K562 (cell line): Measurements from ENCODE around the gene UGT1A9. TPM values are rescaled to one million over a fixed set of nuclear protein-coding genes. Genes with fewer than 3 reads are reported as not detected.
"Not testable (repeated sequence)": the region's sequence is repeated elsewhere in the genome, so short reads cannot be mapped to it uniquely, and the experiment has no call there.

Source experiments
- ATAC-seq: fragments of 200-7000 bp; cut with Tn5 transposase; 3 replicates; pipeline ENCODE4 v1.9.1; 2020; ENCODE audit warnings: moderate library complexity
- BruUV-seq: library from RNA; stranded (reverse); fragments of 400-500 nt; replicated peaks from 2 replicates; lab custom pipeline; 2021; lab: Mats Ljungman, UMichigan
- CTCF ChIA-PET: fragments of 300-600 bp; formaldehyde crosslinking; extraction: SDS; loops from one replicate; lab custom pipeline; 2021; ENCODE audit warnings: low intra/inter-chr PET ratio; lab: Yijun Ruan, JAX
- POLR2A ChIA-PET: fragments of 300-600, 350-650 bp; sonication (Branson Sonifier 250); formaldehyde crosslinking; extraction: SDS; loops from one replicate; lab custom pipeline; 2021; ENCODE audit warnings: antibody characterized with exemption, inconsistent platforms; lab: Yijun Ruan, JAX
- DNase-seq, 4 experiments: peaks; one replicate each; pipeline versions ENCODE4 v3.0.0 to v3.0.0-alpha.2; 2011 to 2018; ENCODE audit warnings: low spot score in 3 of 4, mixed read lengths in 3 of 4; ENCODE audit errors: extremely low read depth in 1 of 4
- FAIRE-seq: peaks from 2 replicates; lab custom pipeline; 2011; peaks lifted over from hg19 to GRCh38; lab: Jason Lieb, UNC
- H2AFZ ChIP-seq: 2 replicates; pipeline ENCODE4 v1.6.0; 2011; ENCODE audit warnings: low read depth, low read length, control low read depth, inconsistent platforms
- H3K27ac ChIP-seq: fragments of 200-600 bp; 3 replicates; pipeline ENCODE4 v1.8.0; 2011; ENCODE audit warnings: low read depth, mild to moderate bottlenecking, control low read depth, inconsistent platforms, low read length, moderate library complexity, mixed read lengths; ENCODE audit errors: extremely low read depth
- H3K27me3 ChIP-seq, 2 experiments: fragments of 300-600 bp in 1 of 2; 2 replicates in 1 of 2; 3 replicates in 1 of 2; pipeline versions ENCODE4 v1.6.0 to v1.8.0; 2011; ENCODE audit warnings: inconsistent platforms in 2 of 2, low read length in 2 of 2, mild to moderate bottlenecking in 1 of 2, mixed read lengths in 1 of 2, moderate library complexity in 1 of 2; ENCODE audit not compliant: control insufficient read depth in 2 of 2, insufficient read depth in 2 of 2
- H3K36me3 ChIP-seq: fragments of 300-600 bp; 3 replicates; pipeline ENCODE4 v1.8.0; 2011; ENCODE audit warnings: mild to moderate bottlenecking, low read length, inconsistent platforms; ENCODE audit not compliant: control insufficient read depth, insufficient read depth
- H3K4me1 ChIP-seq, 2 experiments: fragments of 200-600 bp in 1 of 2; replicated peaks in 1 of 2; 2 replicates in 1 of 2; 3 replicates in 1 of 2; pipeline versions ENCODE4 v1.5.1 to v1.8.0; 2011; ENCODE audit warnings: inconsistent platforms in 2 of 2, low read length in 2 of 2, mild to moderate bottlenecking in 1 of 2, mixed read lengths in 1 of 2, moderate library complexity in 1 of 2; ENCODE audit not compliant: control insufficient read depth in 2 of 2, insufficient read depth in 2 of 2
- H3K4me2 ChIP-seq: 2 replicates; pipeline ENCODE4 v1.6.1; 2011; ENCODE audit warnings: low read length, control low read depth, inconsistent platforms, mixed read lengths; ENCODE audit not compliant: insufficient read depth
- H3K4me3 ChIP-seq: fragments of 200-600 bp; sonication (generic), shearing (Covaris generic); 2 replicates; pipeline ENCODE4 v1.5.1; 2016; ENCODE audit warnings: control low read depth, inconsistent platforms
- H3K79me2 ChIP-seq: fragments of 200-600 bp; 3 replicates; pipeline ENCODE4 v1.8.0; 2011; ENCODE audit warnings: low read length, inconsistent platforms; ENCODE audit not compliant: control insufficient read depth, insufficient read depth
- H3K9ac ChIP-seq, 2 experiments: 2 replicates each; pipeline versions ENCODE4 v1.6.0 to v1.6.1; 2011; ENCODE audit warnings: low read depth in 2 of 2, low read length in 2 of 2, control low read depth in 1 of 2, inconsistent platforms in 1 of 2, mild to moderate bottlenecking in 1 of 2, mixed read lengths in 1 of 2; ENCODE audit not compliant: insufficient read depth in 1 of 2
- H3K9me1 ChIP-seq: one replicate; pipeline ENCODE4 v1.6.0; 2011; ENCODE audit warnings: inconsistent platforms, mild to moderate bottlenecking, low read length, moderate library complexity; ENCODE audit not compliant: control insufficient read depth, insufficient read depth
- H3K9me3 ChIP-seq: replicated peaks from 2 replicates; pipeline ENCODE4 v1.5.1; 2011; ENCODE audit warnings: low read depth, low read length, inconsistent platforms; ENCODE audit not compliant: control insufficient read depth, insufficient read depth
- H4K20me1 ChIP-seq: replicated peaks from 2 replicates; pipeline ENCODE4 v1.6.1; 2011; ENCODE audit warnings: low read length, inconsistent platforms, mixed read lengths; ENCODE audit not compliant: control insufficient read depth, insufficient read depth
- IRF9 ChIP-seq: fragments of 450-650 bp; IDR thresholded peaks from 2 replicates; pipeline ENCODE4 v1.6.1; 2016; ENCODE audit warnings: missing biosample characterization, missing genetic modification characterization
- MLX ChIP-seq, 2 experiments: fragments of 450-650 bp in 1 of 2; sonication (generic) in 1 of 2; formaldehyde crosslinking; conservative IDR thresholded peaks; 2 replicates each; pipeline versions ENCODE4 v1.4.0 to v1.8.1; 2020 to 2022; ENCODE audit warnings: mild to moderate bottlenecking in 1 of 2, missing genetic modification reagents in 1 of 2
- SMAD1 ChIP-seq: fragments of 150-350 bp; IDR thresholded peaks from 2 replicates; pipeline ENCODE4 v1.6.1; 2014; ENCODE audit warnings: low read length, low read depth; ENCODE audit not compliant: partially characterized antibody
- ZNF184 ChIP-seq: sonication (generic); formaldehyde crosslinking; IDR thresholded peaks from 2 replicates; pipeline ENCODE4 v1.5.0; 2020; ENCODE audit warnings: missing genetic modification reagents
- WGBS: fragments of 100-300 bp; shearing (Covaris generic); methylation state at CpG from one replicate; pipeline ENCODE4 v1.1.6; 2016; ENCODE audit warnings: low coverage, mixed read lengths; ENCODE audit not compliant: insufficient coverage; ENCODE audit errors: missing lambda C conversion rate; 5-methylcytosine and 5-hydroxymethylcytosine counted together
- in situ Hi-C: fragments of 300-500 bp; cut with MboI; formaldehyde crosslinking; loops from 4 replicates; pipeline ENCODE4 v1.15.0; 2018; ENCODE audit warnings: inconsistent platforms, mixed read lengths
- intact Hi-C: fragments of 100-400 bp; cut with micrococcal nuclease; formaldehyde crosslinking; loops from 2 replicates; pipeline ENCODE4 v1.14.2; 2022
- polyA plus RNA-seq, 8 experiments: library from polyadenylated mRNA; depleted of rRNA in 4 of 8; stranded (reverse) in 5 of 8; unstranded in 3 of 8; fragments of >200 nt; fragmentation: Nextera tagmentation in 2 of 8; fragmentation: Illumina TruSeq in 1 of 8; extraction: Ambion mirVana in 2 of 8; extraction: Trizol in 1 of 8; gene quantifications; 2 replicates each; pipeline versions ENCODE4 v1.2.1 to v1.2.3, GENCODE V29; 2011 to 2014; ENCODE audit warnings: inconsistent platforms in 1 of 8, missing spikeins in 1 of 8
- total RNA-seq, 7 experiments: library from RNA; depleted of rRNA in 6 of 7; stranded (reverse); fragments of >200 nt in 6 of 7; fragmentation: Illumina TruSeq in 2 of 7; extraction: Trizol in 2 of 7; gene quantifications; 2 replicates each; pipeline versions ENCODE4 v1.2.1 to v1.2.3, GENCODE V29; 2011 to 2021; ENCODE audit warnings: low replicate concordance in 1 of 7

The UGT1A9 gene
- total and polyA plus RNA-seq, 9 of the 15 experiments (the other 6 are each of a cell fraction or from before 2014, with no cell fraction given), result 0.09 TPM; not detected in 8

GRCh38 chr2:233745073-233745755 lies 73.5 kb downstream of the UGT1A9 start (continued):
- no peak for TF ChIP-seq IRF9 (tag)
- no peak for TF ChIP-seq ZNF184 (CRISPR knock-in tag)
- TF ChIP-seq MLX (CRISPR knock-in tag; conservative IDR thresholded peaks at IDR 0.05), result no peak
- TF ChIP-seq SMAD1, result no peak

GRCh38 chr2:233745838-233746237 lies 74.1 kb downstream of the UGT1A9 start:
- H3K4me1 ChIP-seq, in situ Hi-C loops, DNase-seq, FAIRE-seq, intact Hi-C loops, H3K27ac ChIP-seq, POLR2A ChIA-PET, H4K20me1 ChIP-seq, H3K4me2 ChIP-seq, H3K9me1 ChIP-seq, H3K9me3 ChIP-seq, H3K79me2 ChIP-seq, CTCF ChIA-PET, H3K4me3 ChIP-seq, ATAC-seq, BruUV-seq, H3K27me3 ChIP-seq, H3K9ac ChIP-seq, H2AFZ ChIP-seq, H3K36me3 ChIP-seq: not testable (repeated sequence)
- 0% methylated on average over 2 of the region's 2 CpGs for WGBS
